Transverse colon (tissue), 4 donors: ENCODE results near the gene ORC3.

Experiments
- POLR2AphosphoS5 ChIP-seq, 3 donors: sonication (generic); formaldehyde crosslinking; IDR thresholded peaks; one replicate each; pipeline ENCODE4 v1.6.1; 2016; ENCODE audit warnings: antibody characterized with exemption in 3 of 3
- TF ChIP-seq, protein P1 (sequence below), 5 experiments: fragments of 200-600 bp in 3 of 5; fragments of 450-650 bp in 2 of 5; sonication (generic) in 3 of 5; IDR thresholded peaks; 1 replicate in 2 of 5; 2 replicates in 3 of 5; pipeline ENCODE4 v1.5.1; 2016 to 2017; ENCODE audit warnings: antibody characterized with exemption in 5 of 5, inconsistent platforms in 3 of 5, mild to moderate bottlenecking in 2 of 5, moderate library complexity in 1 of 5

- TF ChIP-seq, protein P1, sequence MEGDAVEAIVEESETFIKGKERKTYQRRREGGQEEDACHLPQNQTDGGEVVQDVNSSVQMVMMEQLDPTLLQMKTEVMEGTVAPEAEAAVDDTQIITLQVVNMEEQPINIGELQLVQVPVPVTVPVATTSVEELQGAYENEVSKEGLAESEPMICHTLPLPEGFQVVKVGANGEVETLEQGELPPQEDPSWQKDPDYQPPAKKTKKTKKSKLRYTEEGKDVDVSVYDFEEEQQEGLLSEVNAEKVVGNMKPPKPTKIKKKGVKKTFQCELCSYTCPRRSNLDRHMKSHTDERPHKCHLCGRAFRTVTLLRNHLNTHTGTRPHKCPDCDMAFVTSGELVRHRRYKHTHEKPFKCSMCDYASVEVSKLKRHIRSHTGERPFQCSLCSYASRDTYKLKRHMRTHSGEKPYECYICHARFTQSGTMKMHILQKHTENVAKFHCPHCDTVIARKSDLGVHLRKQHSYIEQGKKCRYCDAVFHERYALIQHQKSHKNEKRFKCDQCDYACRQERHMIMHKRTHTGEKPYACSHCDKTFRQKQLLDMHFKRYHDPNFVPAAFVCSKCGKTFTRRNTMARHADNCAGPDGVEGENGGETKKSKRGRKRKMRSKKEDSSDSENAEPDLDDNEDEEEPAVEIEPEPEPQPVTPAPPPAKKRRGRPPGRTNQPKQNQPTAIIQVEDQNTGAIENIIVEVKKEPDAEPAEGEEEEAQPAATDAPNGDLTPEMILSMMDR (IDR thresholded peaks at IDR 0.05): no peak
- no peak for TF ChIP-seq POLR2AphosphoS5 (IDR thresholded peaks at IDR 0.05)
Measured at GRCh38 chr6:87600576-87600975, 10.6 kb downstream of the ORC3 start.
